NCI-H748 treated with DMSO at 0.1 percent for 48 hours (cell line): ENCODE results near the gene CASP5.
"Not testable (repeated sequence)": the region's sequence is repeated elsewhere in the genome, so short reads cannot be mapped to it uniquely, and the experiment has no call there.

Source experiments
- DNase-seq: peaks from one replicate; lab custom pipeline; 2025; lab: John Stamatoyannopoulos, UW

Gene CASP5

GRCh38 chr11:105023003-105023402, at the start of gene CASP5:
TSS of gene CASP5 (minus strand) at chr11:105023168. CDS start at chr11:105023136, 32 bp downstream.
- no peak for DNase-seq

- DNase-seq = not testable (repeated sequence)
Measured at GRCh38 chr11:105072080-105072479, 49.1 kb upstream of the CASP5 start.

DNA sequence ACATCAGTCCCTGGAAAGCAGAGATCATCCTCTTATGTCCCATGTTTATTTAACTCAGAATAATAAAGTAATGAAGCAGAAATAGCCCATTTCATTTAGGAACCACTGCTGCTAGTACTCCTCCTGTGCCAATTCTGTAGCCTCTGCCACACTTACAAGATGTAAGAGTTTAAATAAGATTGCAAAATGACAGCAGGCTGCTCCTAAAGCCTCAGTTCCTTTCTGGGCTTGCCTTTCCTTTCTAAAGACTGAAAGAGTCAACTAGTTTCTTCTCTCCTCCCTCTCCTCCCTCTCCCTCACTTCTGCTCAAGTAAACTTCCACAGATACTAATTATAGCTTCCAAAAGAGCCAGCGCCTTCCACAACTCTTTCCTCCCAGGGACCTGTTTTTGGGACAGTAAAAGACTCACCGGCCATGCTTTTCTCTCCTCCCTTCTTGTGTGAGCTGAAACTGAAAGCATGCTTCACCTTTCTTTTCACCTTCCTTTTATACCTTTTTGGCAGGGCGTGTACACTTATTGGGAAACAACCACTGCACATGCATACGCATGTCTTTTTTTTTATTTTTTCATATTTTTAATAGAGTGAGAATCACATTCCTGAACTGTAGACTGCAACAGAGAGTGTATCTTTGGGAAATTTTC, 48.2 kb upstream of the CASP5 start:
- DNase-seq = no peak

DNA sequence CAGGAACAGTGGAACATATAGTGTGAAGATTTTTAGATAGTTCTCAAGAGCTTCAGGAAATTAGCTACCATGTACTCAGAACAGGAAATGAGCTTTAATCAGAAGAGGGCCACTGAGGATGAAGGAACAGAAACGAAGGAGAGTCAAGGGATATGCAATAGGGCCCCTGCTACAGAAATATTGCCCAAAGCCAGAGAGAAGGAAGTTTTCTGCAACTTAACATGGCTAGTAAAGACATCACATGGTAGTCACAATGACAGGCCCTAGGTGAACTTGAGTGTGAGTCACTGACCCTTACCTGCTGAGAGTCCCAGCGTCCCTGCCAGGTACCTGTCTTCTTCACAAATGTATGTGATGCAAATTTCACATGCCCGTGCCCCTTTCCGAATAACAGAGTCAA, 47.3 kb upstream of the CASP5 start:
- DNase-seq = no peak

DNA sequence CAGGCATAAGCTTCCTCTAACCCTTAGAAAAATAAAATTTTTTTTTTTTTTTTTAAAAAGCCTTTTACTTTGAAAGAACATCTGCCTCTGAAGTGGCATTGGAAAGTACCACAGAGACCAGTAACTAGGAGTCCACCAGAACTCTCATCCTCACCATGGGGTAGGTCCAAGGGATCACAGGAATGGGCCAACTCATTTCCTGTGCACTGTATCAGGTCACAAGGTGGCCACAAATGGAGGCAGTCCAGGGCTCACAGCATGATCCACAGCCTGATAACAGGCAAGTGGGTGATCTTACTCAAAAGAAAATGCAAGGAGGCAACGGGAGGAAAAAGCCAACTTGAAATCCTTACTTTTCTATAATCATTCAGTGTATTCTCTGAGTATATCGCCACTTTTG, 46.8 kb upstream of the CASP5 start:
- DNase-seq = not testable (repeated sequence)

DNA sequence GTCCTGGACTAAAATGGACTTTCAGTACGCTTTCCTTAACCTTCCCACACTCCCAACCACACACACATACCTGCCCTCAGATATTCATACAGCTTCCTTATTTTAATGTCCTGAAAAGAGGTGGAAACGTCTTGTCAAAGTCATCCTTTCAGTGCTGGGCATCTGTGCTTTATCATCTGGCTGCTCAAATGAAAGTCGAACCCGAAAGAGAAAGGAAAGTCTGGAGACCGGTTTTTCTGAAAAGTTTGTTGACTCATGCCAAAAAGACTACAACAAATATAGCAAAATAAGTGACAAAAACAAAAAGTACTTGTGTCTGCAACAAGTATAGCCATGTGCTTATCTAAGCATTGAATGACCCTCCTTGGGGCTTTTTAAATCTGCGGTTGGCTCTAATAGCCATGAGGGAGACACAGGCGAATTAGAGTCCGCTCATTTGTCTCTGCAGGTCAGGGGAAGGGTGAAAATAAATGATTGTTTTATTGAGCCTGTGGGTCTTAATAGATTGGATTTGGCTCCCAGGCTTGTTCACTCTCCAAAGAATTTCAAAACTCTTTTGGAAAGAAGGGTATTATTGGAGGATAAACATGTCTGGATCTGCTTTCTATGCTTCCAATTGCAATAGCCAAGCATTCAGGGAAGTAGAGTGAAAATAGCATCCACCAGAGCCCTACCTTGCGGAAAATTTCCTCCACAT, 40.4 kb upstream of the CASP5 start:
- DNase-seq = not testable (repeated sequence)

DNA sequence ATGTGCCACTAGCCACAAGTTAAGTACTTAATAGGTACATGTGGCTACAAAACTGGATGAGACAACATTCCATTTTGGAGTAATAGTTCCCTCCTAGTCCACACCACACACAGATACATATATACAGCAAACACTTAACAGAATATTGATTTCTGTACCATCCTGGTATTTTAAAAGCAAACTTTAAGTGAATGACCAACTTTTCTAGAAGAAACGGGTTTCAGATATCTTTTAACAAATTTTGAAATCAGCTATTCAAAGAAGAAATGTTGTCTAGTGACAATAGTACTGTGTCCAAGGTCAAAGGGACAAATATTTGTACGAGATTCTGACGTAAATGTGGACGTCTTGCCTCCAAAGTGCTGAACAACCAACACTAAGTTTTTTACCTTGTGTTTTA, 34.5 kb upstream of the CASP5 start:
- no peak for DNase-seq

DNA sequence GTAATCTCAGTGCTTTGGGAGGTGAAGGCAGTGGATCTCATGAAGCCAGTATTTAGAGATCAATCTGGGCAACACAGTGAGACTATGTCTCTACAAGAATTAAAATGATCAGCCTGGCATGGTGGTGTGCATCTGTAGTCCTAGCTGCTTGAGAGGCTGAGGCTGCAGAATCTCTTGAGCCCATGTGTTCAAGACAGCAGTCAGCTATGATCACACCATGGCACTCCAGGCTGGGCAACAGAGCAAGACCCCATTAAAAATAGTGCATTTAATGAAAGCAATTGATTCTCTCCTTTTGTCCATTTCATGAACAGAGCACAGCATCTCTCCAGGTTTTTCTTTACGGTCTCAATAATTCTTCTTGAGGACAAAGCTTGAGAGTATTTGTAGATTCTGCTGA, 33.5 kb upstream of the CASP5 start:
- DNase-seq = no peak

DNA sequence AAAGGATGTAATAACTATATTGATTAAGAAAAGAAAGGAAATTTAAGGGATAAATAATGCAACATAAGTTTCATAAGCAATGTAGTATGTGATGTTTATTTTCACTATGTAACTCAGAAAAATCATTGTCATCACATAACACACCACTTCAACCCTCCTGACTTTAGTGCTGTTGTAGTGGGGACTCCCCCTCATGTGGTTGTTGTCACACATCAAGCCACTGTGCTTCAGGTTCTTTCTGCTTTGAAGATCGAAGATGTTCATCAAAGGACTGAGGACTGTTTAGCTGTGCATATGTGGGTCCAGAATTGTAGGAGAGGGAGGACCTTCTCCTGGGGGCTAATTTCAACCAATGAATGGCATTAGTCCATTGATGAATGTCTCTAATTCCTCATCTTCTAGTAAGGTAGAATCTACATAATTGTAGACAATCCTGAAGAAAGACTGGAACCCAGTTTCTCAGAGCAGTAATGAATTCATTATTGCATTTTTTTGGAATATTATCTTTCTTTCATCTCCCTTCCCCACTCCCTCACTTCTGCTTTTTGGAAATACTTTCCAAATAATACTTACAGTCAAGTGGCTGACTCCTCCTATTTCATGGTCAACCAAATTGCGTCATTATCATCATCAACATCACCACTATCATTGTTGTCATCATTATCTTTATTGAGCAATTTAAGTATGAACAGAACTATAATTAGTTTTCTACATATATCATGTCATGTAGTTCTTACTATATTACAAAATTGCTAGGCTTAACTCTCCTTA, 31.9 kb upstream of the CASP5 start:
- no peak for DNase-seq

GRCh38 chr11:105052487-105052886, 29.5 kb upstream of the CASP5 start:
- DNase-seq = no peak

GRCh38 chr11:105051559-105051958, 28.6 kb upstream of the CASP5 start:
- DNase-seq = no peak

- DNase-seq = no peak
Measured at GRCh38 chr11:105049481-105049880, 26.5 kb upstream of the CASP5 start.

GRCh38 chr11:105046898-105047579, 24.1 kb upstream of the CASP5 start:
- DNase-seq = no peak

GRCh38 chr11:105045676-105046296, 22.8 kb upstream of the CASP5 start:
- DNase-seq = no peak

GRCh38 chr11:105044557-105045524, 21.9 kb upstream of the CASP5 start, which contains the start of gene CARD16:
TSS of gene CARD16 (minus strand) at chr11:105045335. CDS start at chr11:105045297, 38 bp downstream.
- not testable (repeated sequence) for DNase-seq

DNA sequence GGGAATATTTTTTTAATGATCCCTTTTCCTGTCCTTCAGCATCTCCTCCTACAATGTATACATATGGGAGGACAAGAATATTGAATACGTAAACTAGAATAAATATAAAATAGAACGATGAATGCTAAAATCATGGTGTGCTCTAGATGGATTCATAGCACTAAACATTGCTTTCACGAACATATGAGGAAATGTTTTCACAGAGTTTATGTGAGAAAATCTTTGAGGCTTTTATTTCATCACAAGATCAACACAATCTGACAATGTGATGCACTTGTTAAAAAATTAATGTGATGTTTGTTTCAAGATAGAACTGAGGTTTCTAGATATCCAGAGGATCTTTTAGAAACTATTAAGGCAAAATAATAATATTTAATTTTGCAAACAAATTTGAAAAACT, 19.2 kb upstream of the CASP5 start:
- no peak for DNase-seq

DNA sequence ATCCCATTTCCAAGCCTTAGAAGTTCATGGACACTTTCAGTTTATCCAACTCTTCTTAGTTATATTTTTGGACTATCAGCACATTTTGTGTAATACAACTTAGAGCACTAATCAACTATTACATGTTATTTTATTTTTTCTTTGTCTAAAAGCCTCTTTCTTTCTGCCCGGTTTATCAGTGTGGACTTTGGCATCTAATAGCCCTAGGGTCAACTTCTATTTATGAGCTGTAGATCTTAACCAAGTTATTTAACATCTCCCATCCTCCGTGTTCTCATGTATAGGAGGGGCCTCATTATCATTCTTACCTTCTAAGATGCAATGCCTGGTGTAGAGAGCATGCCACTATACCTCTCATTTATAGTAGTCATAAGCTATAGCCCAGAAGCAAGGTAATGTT, 17.7 kb upstream of the CASP5 start:
- DNase-seq = no peak

GRCh38 chr11:105034813-105035620, 12.0 kb upstream of the CASP5 start, which contains the start of gene CASP1:
TSS of gene CASP1 (minus strand) at chr11:105035144. CDS start at chr11:105035113, 31 bp downstream.
- DNase-seq = no peak

DNA sequence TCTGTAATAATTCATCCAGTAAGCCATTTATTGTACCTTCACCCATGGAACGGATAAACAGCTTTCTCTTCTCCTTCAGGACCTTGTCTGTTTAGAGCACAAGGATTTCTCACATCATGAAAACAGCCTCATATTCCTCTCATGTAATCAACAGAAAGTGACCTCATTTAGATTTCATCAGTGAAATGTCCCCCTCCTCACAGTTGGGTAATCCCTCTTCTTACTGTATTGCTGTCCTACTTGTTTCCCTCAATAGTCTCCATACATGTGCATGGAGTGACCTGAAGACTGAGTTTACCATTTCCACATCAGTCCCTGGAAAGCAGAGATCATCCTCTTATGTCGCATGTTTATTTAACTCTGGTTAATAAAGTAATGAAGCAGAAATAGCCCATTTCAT, 11.4 kb upstream of the CASP5 start:
- DNase-seq = not testable (repeated sequence)

- DNase-seq = no peak
Measured at GRCh38 chr11:105033781-105034180, 10.8 kb upstream of the CASP5 start.
